Stimulated activated CD8-positive, alpha-beta memory T cell treated with anti-CD3 and anti-CD28 coated beads, Interleukin-4, amount 100 ng/mL, for 1 hour (primary cell): ENCODE results near the gene RTL10.
"Not testable (repeated sequence)": the region's sequence is repeated elsewhere in the genome, so short reads cannot be mapped to it uniquely, and the experiment has no call there.

Experiments
- DNase-seq, 2 donors: peaks; one replicate each; pipeline ENCODE4 v3.0.0-alpha.2; 2020; ENCODE audit warnings: low read depth in 2 of 2, low spot score in 1 of 2

RTL10 gene

GRCh38 chr22:19889951-19890350 lies 35.3 kb upstream of the RTL10 start:
- DNase-seq, result no peak

GRCh38 chr22:19888131-19888746 lies 33.6 kb upstream of the RTL10 start:
- no peak for DNase-seq

- DNase-seq, result no peak
These were observed 32.7 kb upstream of the RTL10 start for GRCh38 chr22:19887256-19887985.

- no peak for DNase-seq
These were observed 32.1 kb upstream of the RTL10 start for GRCh38 chr22:19886605-19887255.

- no peak for DNase-seq
These were observed 31.3 kb upstream of the RTL10 start for GRCh38 chr22:19885841-19886592.

GRCh38 chr22:19884954-19885751 lies 30.5 kb upstream of the RTL10 start:
- no peak for DNase-seq

GRCh38 chr22:19884161-19884953 lies 29.7 kb upstream of the RTL10 start:
- DNase-seq, result no peak

GRCh38 chr22:19883446-19883845 lies 28.8 kb upstream of the RTL10 start:
- not testable (repeated sequence) for DNase-seq

- no peak for DNase-seq
These were observed 28.0 kb upstream of the RTL10 start for GRCh38 chr22:19882446-19883381.

- no peak for DNase-seq
These were observed 26.3 kb upstream of the RTL10 start for GRCh38 chr22:19880786-19881569.

GRCh38 chr22:19879992-19880785 lies 25.5 kb upstream of the RTL10 start:
- no peak for DNase-seq

- no peak for DNase-seq
These were observed 24.9 kb upstream of the RTL10 start for GRCh38 chr22:19879643-19879991.

GRCh38 chr22:19879246-19879570 lies 24.5 kb upstream of the RTL10 start:
- no peak for DNase-seq

- no peak for DNase-seq
These were observed 24.0 kb upstream of the RTL10 start for GRCh38 chr22:19878461-19879245.

GRCh38 chr22:19877626-19878339 lies 23.1 kb upstream of the RTL10 start:
- no peak for DNase-seq

GRCh38 chr22:19876941-19877625 lies 22.4 kb upstream of the RTL10 start:
- no peak for DNase-seq
